Keratinocyte (primary cell): ENCODE measurements around the gene PHF2.

Experiments used
- CTCF ChIP-seq, 3 experiments: IDR thresholded peaks in 1 of 3; conservative IDR thresholded peaks in 1 of 3; optimal IDR thresholded peaks in 1 of 3; 2 replicates in 2 of 3; 3 replicates in 1 of 3; pipeline versions ENCODE3 to v1.5.1; 2011; ENCODE audit warnings: low read length in 3 of 3, mild to moderate bottlenecking in 3 of 3, moderate library complexity in 2 of 3, control low read depth in 1 of 3, inconsistent platforms in 1 of 3; ENCODE audit not compliant: insufficient read depth in 2 of 3; ENCODE audit errors: extremely low read depth in 1 of 3
- EZH2 ChIP-seq: IDR thresholded peaks from one replicate; pipeline ENCODE4 v1.6.1; 2012; ENCODE audit warnings: inconsistent platforms, mild to moderate bottlenecking, low read length, moderate library complexity

GRCh38 chr9:93565089-93565488 lies 11.3 kb upstream of the PHF2 start:
- TF ChIP-seq CTCF (optimal IDR thresholded peaks at IDR 0.05 in 1 of 3, IDR thresholded peaks at IDR 0.05 in 1 of 3, conservative IDR thresholded peaks at IDR 0.05 in 1 of 3; ENCODE audit: extremely low read depth in 1 of 3, insufficient read depth in 2 of 3, low read length in 3 of 3) = no peak
- TF ChIP-seq EZH2 = no peak
